NCI-H1436 (cell line): Measurements from ENCODE around the gene CBFA2T3.

Source experiments
- DNase-seq: peaks from one replicate; lab custom pipeline; 2025; lab: John Stamatoyannopoulos, UW

The CBFA2T3 gene

DNA sequence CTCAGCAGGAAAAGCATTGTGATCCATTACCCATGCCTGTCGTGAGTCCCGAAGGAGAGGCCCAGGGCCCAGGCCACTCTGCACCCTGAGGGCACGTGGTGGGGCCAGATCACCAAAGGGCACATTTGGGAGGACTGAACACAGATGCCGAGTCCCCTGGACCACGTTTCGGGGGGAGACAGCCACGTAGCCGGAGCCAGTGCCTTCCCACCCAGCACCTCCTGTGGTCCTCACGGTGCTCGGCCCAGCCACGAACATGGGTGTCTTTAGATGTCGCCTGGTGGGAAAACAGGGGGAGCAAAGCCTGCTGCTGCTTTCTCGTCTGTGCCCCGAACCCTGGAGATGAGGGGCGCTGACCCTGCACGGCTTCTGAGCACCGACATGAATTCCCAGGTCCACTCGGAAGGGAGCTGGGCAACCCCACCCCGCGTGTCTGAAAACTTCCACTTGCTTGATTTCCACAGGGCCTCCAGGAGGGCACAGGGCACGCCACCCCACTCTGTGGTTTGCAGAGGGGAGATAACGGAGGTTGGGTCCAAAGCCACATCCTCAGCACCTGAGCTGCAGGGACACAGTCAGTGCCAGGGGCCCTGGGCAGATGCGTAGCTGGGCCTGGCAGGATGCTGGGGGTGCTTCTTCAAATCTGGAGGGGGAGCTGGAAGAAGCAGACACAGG lies 14.4 kb downstream of the CBFA2T3 start:
- DNase-seq: no peak

DNA sequence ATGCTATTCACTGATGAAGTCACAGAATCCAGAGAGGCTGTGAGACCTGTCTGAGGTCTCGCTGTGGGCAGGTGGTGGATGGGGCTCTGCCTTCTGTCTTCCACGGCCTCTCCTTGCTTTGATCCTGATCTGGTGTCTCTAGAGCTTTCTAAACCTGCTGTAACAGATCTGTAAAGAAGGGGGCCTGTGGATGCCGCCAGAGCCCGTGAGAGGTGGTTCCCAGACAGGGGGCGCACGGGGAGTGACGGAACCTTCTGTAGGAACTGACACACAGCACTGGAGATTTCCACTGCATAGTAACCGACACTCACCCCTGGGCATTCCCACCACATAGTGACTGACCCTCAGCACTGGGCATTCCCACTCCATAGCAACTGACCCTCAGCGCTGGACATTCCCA lies 16.0 kb downstream of the CBFA2T3 start:
- no peak for DNase-seq

DNA sequence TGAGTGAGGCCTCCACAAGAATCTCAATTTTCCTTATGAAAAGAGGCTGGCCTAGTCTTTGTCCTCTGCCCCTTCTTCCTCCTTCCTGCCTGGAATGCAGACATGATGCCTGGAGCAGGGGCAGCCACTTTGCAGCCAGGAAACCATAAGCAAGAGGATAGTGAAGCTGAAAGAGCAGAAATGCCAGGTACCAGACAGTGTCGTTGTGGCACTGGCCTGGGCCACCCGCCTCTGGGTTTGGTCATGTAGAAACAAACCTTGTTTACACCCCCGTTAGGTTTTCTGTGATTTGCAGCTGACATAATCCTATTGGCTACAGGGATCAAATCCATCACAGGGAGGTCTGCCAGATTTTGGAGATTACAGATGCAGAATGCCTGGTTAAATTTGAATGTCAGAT lies 16.5 kb downstream of the CBFA2T3 start:
- no peak for DNase-seq

GRCh38 chr16:88959022-88959421 lies 18.0 kb downstream of the CBFA2T3 start:
- no peak for DNase-seq

- no peak for DNase-seq
Observed at GRCh38 chr16:88957887-88958577, 19.0 kb downstream of the CBFA2T3 start.

GRCh38 chr16:88957433-88957767 lies 19.6 kb downstream of the CBFA2T3 start:
- no peak for DNase-seq

- DNase-seq: no peak
Observed at GRCh38 chr16:88956546-88957432, 20.2 kb downstream of the CBFA2T3 start.

DNA sequence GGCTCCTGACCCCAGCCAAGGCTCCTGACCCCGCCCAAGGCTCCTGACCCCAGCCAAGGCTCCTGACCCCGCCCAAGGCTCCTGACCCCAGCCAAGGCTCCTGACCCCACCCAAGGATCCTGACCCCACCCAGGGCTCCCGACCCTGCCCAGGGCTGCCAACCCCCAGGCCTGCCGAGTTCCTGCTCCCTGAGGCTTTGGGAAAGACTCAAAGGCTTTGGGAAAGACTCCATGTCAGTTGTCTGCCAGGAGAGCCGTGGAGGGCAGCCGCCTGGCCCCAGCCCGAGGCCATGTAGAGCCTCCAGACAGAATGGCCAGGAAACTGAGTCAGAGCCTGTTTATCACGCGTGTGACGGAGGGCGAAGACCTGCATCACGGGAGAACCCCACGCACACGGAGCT lies 21.1 kb downstream of the CBFA2T3 start:
- no peak for DNase-seq

DNA sequence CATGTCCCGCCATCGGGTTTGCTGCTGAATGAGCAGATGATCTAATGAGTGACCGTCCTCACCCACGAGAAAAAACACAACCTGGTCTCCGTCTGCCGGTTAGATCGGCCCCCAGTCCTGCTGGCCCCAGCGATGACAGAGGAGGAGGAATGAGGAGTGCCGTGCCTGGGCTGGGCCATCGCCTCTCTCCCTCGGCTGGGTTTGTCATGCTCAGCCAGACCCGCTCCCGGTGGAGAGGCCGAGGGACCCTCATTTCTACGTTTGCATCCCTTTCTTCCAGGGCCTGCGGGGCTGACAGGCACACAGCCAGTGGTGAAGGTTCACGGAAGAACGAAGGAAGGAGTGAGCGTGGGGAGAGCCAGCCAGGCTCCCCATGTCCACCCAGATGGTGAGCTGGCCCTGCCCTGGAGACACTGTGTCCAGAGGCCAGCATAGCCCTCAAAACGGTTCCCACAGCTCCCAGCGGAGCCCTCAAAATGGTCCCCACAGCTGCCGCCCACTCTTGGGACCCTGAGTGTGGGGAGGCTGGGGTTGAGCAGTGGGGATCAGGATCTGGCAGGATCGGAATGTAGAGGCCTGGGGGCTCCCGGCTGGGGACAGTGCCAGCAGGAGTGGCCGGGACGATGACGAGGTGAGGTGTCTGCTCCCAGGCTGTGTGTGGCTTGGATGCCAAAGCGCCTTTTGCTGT lies 23.9 kb downstream of the CBFA2T3 start:
- no peak for DNase-seq

GRCh38 chr16:88951989-88952388 lies 25.0 kb downstream of the CBFA2T3 start:
- no peak for DNase-seq

GRCh38 chr16:88951501-88951900 lies 25.5 kb downstream of the CBFA2T3 start:
- DNase-seq: no peak

DNA sequence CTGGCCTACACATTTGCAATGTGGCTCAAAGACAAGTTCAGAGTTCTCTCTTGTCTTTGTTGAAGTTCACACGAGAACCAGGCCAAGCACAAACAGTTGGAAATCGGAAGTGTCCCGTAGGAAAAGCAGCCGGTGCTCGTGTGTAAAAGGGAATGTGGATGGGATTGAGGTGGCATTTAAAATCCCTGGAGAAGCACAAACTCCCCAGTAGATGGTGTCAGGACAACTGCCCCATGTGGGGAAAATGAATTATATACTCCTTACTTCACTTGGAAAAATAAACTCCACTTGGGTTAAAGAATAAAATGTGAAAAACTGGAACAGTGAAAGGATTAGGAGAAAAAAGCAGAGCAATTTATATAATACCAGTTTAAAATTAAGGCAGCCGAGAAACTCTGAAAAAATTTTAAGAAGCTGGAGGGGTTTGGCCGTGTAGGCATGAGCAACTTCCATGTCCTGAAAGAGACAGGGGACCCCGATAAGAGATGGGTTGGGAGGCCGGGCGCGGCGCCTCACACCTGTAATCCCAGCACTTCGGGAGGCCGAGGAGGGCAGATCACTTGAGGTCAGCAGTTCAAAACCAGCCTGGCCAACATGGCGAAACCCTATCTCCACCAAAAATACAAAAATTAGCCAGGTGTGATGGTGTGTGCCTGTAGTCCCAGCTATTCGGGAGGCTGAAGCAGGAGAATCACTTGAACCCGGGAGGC lies 28.1 kb downstream of the CBFA2T3 start:
- no peak for DNase-seq

DNA sequence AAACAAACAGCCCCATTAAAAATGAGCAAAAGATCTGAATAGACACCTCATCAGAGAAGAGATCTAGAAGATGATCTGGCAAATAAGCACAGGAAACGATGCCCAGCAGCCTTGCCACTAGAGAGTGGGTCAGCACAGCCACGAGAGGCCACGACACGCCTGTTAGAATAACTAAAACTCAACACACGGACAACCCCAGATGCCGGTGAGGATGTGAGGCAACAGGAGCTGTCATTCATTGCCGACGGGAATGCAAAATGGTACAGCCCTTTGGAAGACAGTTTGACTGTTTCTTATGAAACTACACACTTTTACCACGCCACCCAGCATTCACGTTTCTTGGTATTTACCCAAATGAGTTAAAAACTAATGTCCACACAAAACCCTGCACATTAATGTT lies 31.5 kb downstream of the CBFA2T3 start:
- DNase-seq: no peak

DNA sequence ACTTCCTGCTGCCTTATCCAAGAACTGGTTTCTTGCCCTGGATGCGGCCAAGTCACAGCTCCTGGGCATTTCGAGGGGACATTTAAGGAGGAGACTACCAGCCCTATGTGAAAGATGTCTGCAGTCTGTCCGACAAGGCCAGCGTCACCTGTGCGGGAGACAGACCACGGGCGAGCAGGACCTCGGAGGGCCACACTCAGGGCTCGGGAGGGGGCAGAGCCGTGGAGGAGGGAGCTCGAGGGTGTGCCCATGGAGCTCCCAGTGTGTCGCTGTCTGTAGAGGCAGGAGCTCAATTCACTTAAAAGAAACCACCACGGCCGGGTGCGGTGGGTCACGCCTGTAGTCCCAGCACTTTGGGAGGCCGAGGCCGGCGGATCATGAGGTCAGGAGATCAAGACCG lies 33.3 kb downstream of the CBFA2T3 start:
- no peak for DNase-seq

DNA sequence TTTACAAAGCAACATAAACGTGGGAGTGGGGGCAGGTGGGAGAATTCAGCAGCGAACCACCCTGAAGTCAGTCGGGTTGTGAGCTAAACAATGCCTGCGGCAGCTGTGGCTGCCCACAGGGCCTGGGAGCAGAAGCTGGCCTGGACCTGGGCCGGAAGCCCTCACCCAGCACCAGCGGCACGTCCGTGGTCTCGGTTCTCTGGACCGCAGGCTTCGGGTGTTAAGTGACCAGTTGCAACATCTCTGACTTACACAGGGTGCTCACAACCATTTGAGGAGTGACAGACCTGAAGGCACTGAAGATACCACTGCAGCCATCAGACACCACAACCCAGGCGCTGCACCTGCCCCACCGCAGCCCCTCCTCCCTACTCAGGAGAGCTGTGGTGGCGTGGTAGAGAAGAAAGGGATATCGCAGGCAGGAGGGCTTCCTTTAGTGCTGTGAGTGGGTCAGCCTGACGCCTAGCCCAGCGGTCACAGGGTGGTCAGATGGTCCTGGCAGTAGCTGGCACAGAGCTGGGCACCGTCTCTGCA lies 33.8 kb downstream of the CBFA2T3 start:
- no peak for DNase-seq

DNA sequence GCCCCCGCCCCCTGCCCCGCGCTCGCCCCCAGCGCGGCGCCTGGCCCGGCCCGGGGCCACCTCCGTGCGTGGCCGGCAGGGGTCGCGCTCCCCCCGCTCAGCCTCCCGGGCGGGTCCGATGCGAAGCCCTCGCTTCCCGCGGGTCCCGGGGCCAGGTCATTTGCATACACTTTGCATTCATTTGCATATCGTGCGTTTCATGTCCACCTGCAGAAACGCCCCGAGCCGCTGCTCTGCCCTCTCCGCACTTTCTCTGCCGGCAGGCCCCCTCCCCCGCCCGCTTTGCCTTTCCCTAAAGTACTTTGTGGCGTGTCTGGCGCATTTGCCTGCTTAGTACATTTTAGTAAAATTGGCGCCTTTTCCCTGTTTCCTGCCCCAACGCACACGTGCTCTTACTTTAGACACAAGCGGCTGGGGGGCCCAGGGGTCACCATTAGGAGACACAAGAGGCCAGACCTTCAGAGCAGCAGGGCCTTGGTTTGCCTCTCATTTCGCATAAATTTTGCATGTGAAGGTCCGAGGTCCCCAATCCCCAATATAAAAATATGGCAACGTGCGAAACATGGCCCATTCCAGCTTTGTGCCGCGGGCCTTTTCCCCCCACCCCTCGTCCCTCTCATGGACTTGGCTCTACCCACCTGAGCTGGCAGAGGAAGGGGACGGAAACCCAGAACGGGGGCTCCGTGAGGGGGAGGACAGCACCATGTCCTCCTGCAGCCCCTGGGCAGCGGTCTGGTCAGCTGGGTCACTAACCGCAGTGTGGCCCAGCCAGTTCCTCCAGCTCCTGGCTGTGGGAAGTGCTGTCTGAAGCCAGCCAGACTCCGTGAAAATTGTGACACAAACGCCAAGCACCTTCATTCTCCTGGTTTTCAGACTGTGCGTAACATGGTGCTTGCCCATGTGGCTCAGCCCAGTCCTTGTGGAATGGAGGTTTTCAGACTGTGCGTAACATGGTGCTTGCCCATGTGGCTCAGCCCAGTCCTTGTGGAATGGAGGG lies 34.8 kb downstream of the CBFA2T3 start:
- peak; percentile 43 for DNase-seq

GRCh38 chr16:88940862-88941817 lies 35.9 kb downstream of the CBFA2T3 start:
- DNase-seq: peak; percentile 47

DNA sequence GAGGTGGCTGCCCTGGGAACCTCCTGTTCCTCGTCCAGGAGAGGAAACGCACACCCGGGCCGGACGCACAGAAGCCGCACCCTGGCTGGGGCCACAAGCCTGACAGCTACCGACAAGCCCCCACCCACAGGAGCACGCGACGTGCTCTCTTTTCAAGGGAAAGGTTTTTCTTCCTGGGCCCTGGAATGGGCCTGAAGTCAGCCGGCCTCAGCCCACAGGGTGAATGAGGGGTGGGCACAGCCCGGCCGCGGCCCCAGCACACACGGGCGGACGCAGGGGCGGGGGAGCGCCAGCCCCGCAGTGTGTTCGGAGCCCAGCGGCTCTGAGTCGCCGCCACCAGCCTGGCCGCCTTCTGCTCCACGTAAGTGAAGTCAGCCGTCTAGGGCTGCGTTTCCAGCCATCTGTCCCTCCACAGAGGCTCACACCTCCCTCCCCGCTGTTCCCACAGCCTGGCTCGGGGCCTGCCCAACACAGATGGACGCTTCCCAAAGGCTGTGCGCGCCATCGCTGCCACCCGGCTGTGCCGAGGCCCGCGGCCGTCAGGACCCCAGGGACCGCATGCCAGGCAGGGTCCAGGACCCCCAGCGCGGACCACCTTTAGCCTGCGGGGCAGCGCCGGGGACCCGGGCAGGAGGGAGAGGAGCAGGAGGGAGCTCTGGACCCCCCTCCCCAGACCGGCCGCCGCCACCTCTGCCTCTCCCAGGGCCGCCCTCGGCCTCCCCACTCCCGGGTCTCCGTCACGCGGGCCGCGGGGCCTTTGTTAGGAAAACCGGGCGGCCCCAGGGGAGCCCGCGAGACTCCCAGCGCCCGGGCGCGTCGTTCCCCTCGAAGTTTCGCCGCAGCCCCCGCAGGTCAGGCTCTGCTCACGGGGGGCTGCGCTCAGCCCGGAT lies 36.8 kb downstream of the CBFA2T3 start:
- DNase-seq: no peak
